H1 (cell line): Measurements from ENCODE around the gene TMEM212. TPM values are rescaled to one million over a fixed set of nuclear protein-coding genes. Genes with fewer than 3 reads are reported as not detected.

Experiments
- CTCF ChIA-PET: fragments of 300-600 bp; sonication (Branson Sonifier 250); formaldehyde crosslinking; loops from one replicate; lab custom pipeline; 2021; ENCODE audit not compliant: partially characterized antibody; lab: Charles Lee
- POLR2A ChIA-PET: fragments of 300-600 bp; sonication (Branson Sonifier 250); formaldehyde crosslinking; loops from one replicate; lab custom pipeline; 2021; ENCODE audit warnings: inconsistent platforms; ENCODE audit not compliant: partially characterized antibody; lab: Charles Lee
- DNase-seq, 2 experiments: peaks; one replicate each; pipeline versions ENCODE4 v3.0.0 to v3.0.0-alpha.2; 2010 to 2022; ENCODE audit warnings: low spot score in 2 of 2, low read depth in 1 of 2, mixed read lengths in 1 of 2
- FAIRE-seq: peaks from 2 replicates; lab custom pipeline; 2011; peaks lifted over from hg19 to GRCh38; lab: Jason Lieb, UNC
- H2AFZ ChIP-seq: 2 replicates; pipeline ENCODE4 v1.8.1; 2012; ENCODE audit warnings: low read length, inconsistent platforms
- H2AK5ac ChIP-seq: 2 replicates; pipeline ENCODE4 v1.6.1; 2013; ENCODE audit warnings: low read depth, low read length
- H2BK120ac ChIP-seq: replicated peaks from 2 replicates; pipeline ENCODE3; 2013; ENCODE audit warnings: low read depth, low read length, inconsistent platforms
- H2BK12ac ChIP-seq: 2 replicates; pipeline ENCODE4 v1.6.1; 2013; ENCODE audit warnings: low read depth, low read length
- H2BK15ac ChIP-seq: 2 replicates; pipeline ENCODE4 v1.6.1; 2013; ENCODE audit warnings: low read length
- H2BK20ac ChIP-seq: 2 replicates; pipeline ENCODE4 v1.6.1; 2013; ENCODE audit warnings: low read length
- H2BK5ac ChIP-seq: 2 replicates; pipeline ENCODE4 v1.6.1; 2013; ENCODE audit warnings: low read depth, low read length
- H3K14ac ChIP-seq: 2 replicates; pipeline ENCODE4 v1.6.1; 2013; ENCODE audit warnings: inconsistent platforms; ENCODE audit not compliant: insufficient read length
- H3K18ac ChIP-seq: 2 replicates; pipeline ENCODE4 v1.6.1; 2013; ENCODE audit warnings: low read length; ENCODE audit errors: extremely low read depth
- H3K23ac ChIP-seq: 2 replicates; pipeline ENCODE4 v1.6.1; 2013; ENCODE audit warnings: inconsistent platforms; ENCODE audit not compliant: insufficient read length
- H3K23me2 ChIP-seq: 2 replicates; pipeline ENCODE4 v1.6.1; 2013; ENCODE audit warnings: low read depth, low read length
- H3K27ac ChIP-seq: 2 replicates; pipeline ENCODE4 v1.6.1; 2011; ENCODE audit warnings: low read depth, low read length, inconsistent platforms
- H3K27me3 ChIP-seq, 4 experiments: replicated peaks in 1 of 4; 1 replicate in 1 of 4; 2 replicates in 3 of 4; pipeline versions ENCODE4 v1.6.1 to v1.8.1; 2011 to 2013; ENCODE audit warnings: low read length in 3 of 4, mild to moderate bottlenecking in 3 of 4, inconsistent platforms in 2 of 4, mixed read lengths in 2 of 4, moderate library complexity in 1 of 4; ENCODE audit not compliant: control insufficient read depth in 3 of 4, insufficient read depth in 3 of 4; ENCODE audit errors: extremely low read depth in 1 of 4
- H3K36me3 ChIP-seq, 4 experiments: 2 replicates each; pipeline versions ENCODE4 v1.6.1 to v1.8.1; 2011 to 2013; ENCODE audit warnings: mild to moderate bottlenecking in 4 of 4, low read length in 3 of 4, moderate library complexity in 2 of 4, control low read depth in 1 of 4, inconsistent platforms in 1 of 4; ENCODE audit not compliant: insufficient read depth in 4 of 4, control insufficient read depth in 2 of 4
- H3K4ac ChIP-seq: replicated peaks from 2 replicates; pipeline ENCODE3; 2013; ENCODE audit warnings: low read length, low read depth, mixed read lengths, inconsistent platforms; ENCODE audit not compliant: insufficient read length
- H3K4me1 ChIP-seq, 4 experiments: replicated peaks in 1 of 4; 1 replicate in 1 of 4; 2 replicates in 3 of 4; pipeline versions ENCODE4 v1.6.1 to v1.8.1; 2011 to 2013; ENCODE audit warnings: low read length in 3 of 4, inconsistent platforms in 2 of 4, mixed read lengths in 1 of 4; ENCODE audit not compliant: insufficient read depth in 4 of 4, control insufficient read depth in 3 of 4
- H3K4me2 ChIP-seq, 2 experiments: 2 replicates each; pipeline versions ENCODE4 v1.6.1 to v1.8.1; 2011 to 2013; ENCODE audit warnings: low read depth in 2 of 2, low read length in 2 of 2, control low read depth in 1 of 2, inconsistent platforms in 1 of 2, mild to moderate bottlenecking in 1 of 2; ENCODE audit not compliant: insufficient read depth in 1 of 2
- H3K4me3 ChIP-seq, 4 experiments: fragments of 200-600, 300-600 bp in 1 of 4; sonication (generic), shearing (Covaris generic), sonication (Bioruptor Twin) in 1 of 4; 2 replicates each; pipeline versions ENCODE4 v1.5.1 to v1.8.1; 2011 to 2016; ENCODE audit warnings: low read length in 4 of 4, low read depth in 3 of 4, control low read depth in 2 of 4, inconsistent platforms in 2 of 4, mild to moderate bottlenecking in 2 of 4, mixed read lengths in 1 of 4, moderate library complexity in 1 of 4; ENCODE audit not compliant: insufficient read depth in 2 of 4; ENCODE audit errors: extremely low read depth in 1 of 4
- H3K56ac ChIP-seq: replicated peaks from 2 replicates; pipeline ENCODE3; 2013; ENCODE audit warnings: low read depth, mild to moderate bottlenecking, mixed read lengths, low read length, inconsistent platforms; ENCODE audit not compliant: insufficient read length
- H3K79me1 ChIP-seq: 2 replicates; pipeline ENCODE4 v1.6.1; 2013; ENCODE audit warnings: low read depth, low read length, control low read depth
- H3K79me2 ChIP-seq, 2 experiments: 2 replicates each; pipeline versions ENCODE4 v1.6.1 to v1.8.1; 2012 to 2013; ENCODE audit warnings: low read length in 2 of 2, mild to moderate bottlenecking in 2 of 2, inconsistent platforms in 1 of 2; ENCODE audit not compliant: insufficient read depth in 2 of 2, control insufficient read depth in 1 of 2
- H3K9ac ChIP-seq, 4 experiments: replicated peaks in 1 of 4; 1 replicate in 1 of 4; 2 replicates in 3 of 4; pipeline versions ENCODE4 v1.6.1 to v1.8.1; 2011 to 2013; ENCODE audit warnings: low read depth in 3 of 4, low read length in 3 of 4, control low read depth in 2 of 4, mild to moderate bottlenecking in 2 of 4, moderate library complexity in 2 of 4, inconsistent platforms in 1 of 4; ENCODE audit errors: extremely low read depth in 1 of 4
- H3K9me3 ChIP-seq, 2 experiments: 2 replicates each; pipeline versions ENCODE4 v1.6.1 to v1.8.1; 2012 to 2013; ENCODE audit warnings: mild to moderate bottlenecking in 2 of 2, moderate library complexity in 2 of 2, control low read depth in 1 of 2, inconsistent platforms in 1 of 2, low read depth in 1 of 2, low read length in 1 of 2, mixed read lengths in 1 of 2; ENCODE audit not compliant: insufficient read depth in 2 of 2
- H4K20me1 ChIP-seq, 2 experiments: replicated peaks in 1 of 2; 2 replicates each; pipeline versions ENCODE3 to v1.8.1; 2011 to 2013; ENCODE audit warnings: inconsistent platforms in 2 of 2, low read length in 2 of 2, mild to moderate bottlenecking in 1 of 2; ENCODE audit not compliant: insufficient read depth in 2 of 2, control insufficient read depth in 1 of 2
- H4K5ac ChIP-seq: 2 replicates; pipeline ENCODE4 v1.6.1; 2013; ENCODE audit warnings: low read length, low read depth, mixed read lengths, inconsistent platforms; ENCODE audit not compliant: insufficient read length
- H4K8ac ChIP-seq: 2 replicates; pipeline ENCODE4 v1.8.0; 2013; ENCODE audit warnings: mild to moderate bottlenecking, moderate library complexity, low read length, inconsistent platforms; ENCODE audit not compliant: insufficient read depth; ENCODE audit errors: extremely low read depth
- H4K91ac ChIP-seq: replicated peaks from 2 replicates; pipeline ENCODE3; 2013; ENCODE audit warnings: low read length, mixed read lengths, inconsistent platforms; ENCODE audit not compliant: insufficient read length
- ASH2L ChIP-seq: fragments of 200-600, 300-600 bp; sonication (generic); IDR thresholded peaks from one replicate; pipeline ENCODE4 v1.7.1; 2017; ENCODE audit warnings: low read length
- CHD1 ChIP-seq: IDR thresholded peaks from 2 replicates; pipeline ENCODE4 v1.6.1; 2012; ENCODE audit warnings: low read depth, low read length, improper control_type of control experiment
- CREB1 ChIP-seq: IDR thresholded peaks from 2 replicates; pipeline ENCODE4 v1.6.1; 2012; ENCODE audit warnings: inconsistent platforms
- E2F6 ChIP-seq: IDR thresholded peaks from 2 replicates; pipeline ENCODE4 v1.6.1; 2012; ENCODE audit warnings: inconsistent platforms
- EZH2 ChIP-seq: fragments of 200-600 bp; sonication (generic); IDR thresholded peaks from 2 replicates; pipeline ENCODE4 v1.7.1; 2012; ENCODE audit warnings: low read depth, mild to moderate bottlenecking, moderate library complexity, low read length, inconsistent platforms; ENCODE audit not compliant: severe bottlenecking
- HDAC2 ChIP-seq, 2 experiments: fragments of 300-600 bp in 1 of 2; sonication (generic) in 1 of 2; IDR thresholded peaks; 2 replicates each; pipeline ENCODE4 v1.6.1; 2011 to 2012; ENCODE audit warnings: low read depth in 2 of 2, low read length in 2 of 2, mild to moderate bottlenecking in 2 of 2, moderate library complexity in 2 of 2, borderline replicate concordance in 1 of 2, inconsistent platforms in 1 of 2
- JUN ChIP-seq: IDR thresholded peaks from 2 replicates; pipeline ENCODE4 v1.6.1; 2011; ENCODE audit warnings: low read depth, mild to moderate bottlenecking, improper control_type of control experiment, low read length
- NRF1 ChIP-seq: IDR thresholded peaks from 2 replicates; pipeline ENCODE4 v1.6.1; 2011; ENCODE audit warnings: mild to moderate bottlenecking, low read depth, low read length, improper control_type of control experiment
- RBBP5 ChIP-seq: IDR thresholded peaks from 2 replicates; pipeline ENCODE4 v1.7.1; 2012; ENCODE audit warnings: low read depth, mild to moderate bottlenecking, inconsistent platforms, low read length, moderate library complexity, borderline replicate concordance
- RFX5 ChIP-seq: IDR thresholded peaks from 2 replicates; pipeline ENCODE4 v1.6.1; 2011; ENCODE audit warnings: low read depth, low read length, improper control_type of control experiment, borderline replicate concordance
- RXRA ChIP-seq: IDR thresholded peaks from 2 replicates; pipeline ENCODE4 v1.6.1; 2011; ENCODE audit warnings: low read depth, mild to moderate bottlenecking, low read length, moderate library complexity; ENCODE audit not compliant: insufficient read depth
- SIN3A ChIP-seq, 2 experiments: IDR thresholded peaks in 1 of 2; conservative IDR thresholded peaks in 1 of 2; 2 replicates each; pipeline ENCODE4 v1.6.1; 2011 to 2012; ENCODE audit warnings: low read length in 2 of 2, improper control_type of control experiment in 1 of 2, low read depth in 1 of 2, mild to moderate bottlenecking in 1 of 2
- SP4 ChIP-seq: IDR thresholded peaks from 2 replicates; pipeline ENCODE4 v1.6.1; 2012; ENCODE audit warnings: low read length, inconsistent platforms
- SUZ12 ChIP-seq: fragments of 200-600 bp; sonication (generic); IDR thresholded peaks from 2 replicates; pipeline ENCODE4 v1.6.1; 2012; ENCODE audit warnings: mild to moderate bottlenecking, inconsistent platforms, low read length, moderate library complexity, mixed read lengths
- WGBS, 2 experiments: shearing (Covaris generic) in 1 of 2; methylation state at CpG; one replicate each; pipeline versions ENCODE4 v1.1.6 to v1.1.7; 2013 to 2015; ENCODE audit warnings: low lambda C conversion rate in 2 of 2, mixed read lengths in 2 of 2, inconsistent platforms in 1 of 2, low coverage in 1 of 2, missing lambda C conversion rate in 1 of 2; ENCODE audit not compliant: insufficient replicate concordance in 2 of 2, insufficient coverage in 1 of 2, insufficient read length in 1 of 2; ENCODE audit errors: extremely low coverage in 1 of 2, missing lambda C conversion rate in 1 of 2; 5-methylcytosine and 5-hydroxymethylcytosine counted together
- polyA plus RNA-seq, 7 experiments: library from polyadenylated mRNA; depleted of rRNA in 3 of 7; stranded (reverse) in 5 of 7; unstranded in 2 of 7; fragments of >200 nt in 5 of 7; fragments of 200-250 nt in 2 of 7; gene quantifications; 1 replicate in 5 of 7; 2 replicates in 1 of 7; 4 replicates in 1 of 7; pipeline versions ENCODE4 v1.2.1 to v1.2.3, GENCODE V29; 2011 to 2013; ENCODE audit warnings: missing spikeins in 2 of 7, mixed read lengths in 2 of 7
- total RNA-seq: library from RNA; stranded (reverse); fragmentation: NEBNext Ultra II Directional; extraction: Animal tissue kit (Norgen Biotek cat#: 25700); gene quantifications from 2 replicates; pipeline ENCODE4 v1.2.1, GENCODE V29; 2021

The TMEM212 gene
- total and polyA plus RNA-seq, 2 of the 8 experiments (the other 6 are each of a cell fraction or from before 2014, with no cell fraction given): not detected

GRCh38 chr3:171879472-171879871 is 36.3 kb downstream of the TMEM212 start:
- H2AFZ ChIP-seq: no peak overlapping the region
- no peak overlapping the region for H2BK120ac ChIP-seq
- no peak overlapping the region for H3K27ac ChIP-seq
- H3K27me3 ChIP-seq: peaks cover 0 to 1% (median 0%) of the 10 kb centered on the region in 4 experiments; a peak in 1 of 7 replicates
- H2BK20ac ChIP-seq: no peak overlapping the region
- no peak overlapping the region for H3K23ac ChIP-seq
- no peaks in the 10 kb centered on the region for H3K9me3 ChIP-seq
- no peak overlapping the region; the same call in 1 of the 2 replicates for H2BK12ac ChIP-seq
- H3K79me1 ChIP-seq: no peaks in the 10 kb centered on the region
- no peak overlapping the region for H3K56ac ChIP-seq
- H3K4me1 ChIP-seq: peaks cover under 1 to 7% (median 4%) of the 10 kb centered on the region in 4 experiments; a peak in 5 of 7 replicates
- FAIRE-seq (no peak), DNase-seq (no peak)
- H3K4me2 ChIP-seq: no peak overlapping the region
- no peak overlapping the region for H3K4me3 ChIP-seq
- 92% methylated on average over 3 of the region's 3 CpGs; no CpG with 5 or more reads in 1 of the 2 experiments for whole genome bisulfite sequencing, 2 experiments
- no peak overlapping the region for H4K5ac ChIP-seq
- no peak overlapping the region for H3K4ac ChIP-seq
- H2BK5ac ChIP-seq: no peak overlapping the region
- H2AK5ac ChIP-seq: no peak overlapping the region
- H2BK15ac ChIP-seq: no peak overlapping the region
- H3K18ac ChIP-seq: no peak overlapping the region
- H4K8ac ChIP-seq: no peak overlapping the region
- POLR2A ChIA-PET: no interaction called here
- no peak overlapping the region for H3K9ac ChIP-seq
- H3K79me2 ChIP-seq: no peaks in the 10 kb centered on the region
- CTCF ChIA-PET: interaction anchor here (1.1 to 1.5 kb wide), 3 partner anchors 11 to 156 kb away, joined by 3 read pairs; no protein-coding TSS in a partner anchor
- H3K14ac ChIP-seq: no peak overlapping the region
- no peak overlapping the region for H4K91ac ChIP-seq
- H4K20me1 ChIP-seq: no peaks in the 10 kb centered on the region
- no peaks in the 10 kb centered on the region for H3K23me2 ChIP-seq
- no peaks in the 10 kb centered on the region for H3K36me3 ChIP-seq
- TF ChIP-seq HDAC2 (IDR thresholded peaks at IDR 0.05; ENCODE audit: borderline replicate concordance in 1 of 2, low read depth in 2 of 2, low read length in 2 of 2) (no peak), RBBP5 (no peak), CREB1 (no peak), ASH2L (no peak), SIN3A (conservative IDR thresholded peaks at IDR 0.05 in 1 of 2, IDR thresholded peaks at IDR 0.05 in 1 of 2; ENCODE audit: low read depth in 1 of 2, low read length in 2 of 2) (no peak), CHD1 (no peak), RXRA (no peak), E2F6 (no peak), SP4 (no peak), NRF1 (no peak), SUZ12 (no peak), EZH2 (no peak), JUN (no peak), RFX5 (no peak)
